K562 (cell line): ENCODE results near the gene CD164L2. TPM values are rescaled to one million over a fixed set of nuclear protein-coding genes. Genes with fewer than 3 reads are reported as not detected.
A peak's percentile ranks its signal among the peaks of the same experiment; 100 is the strongest.

Experiments
- HDAC8 ChIP-seq: fragments of 450-650 bp; IDR thresholded peaks from 2 replicates; pipeline ENCODE4 v1.6.1; 2016; ENCODE audit warnings: mild to moderate bottlenecking, missing genetic modification characterization, moderate library complexity, missing compliant biosample characterization
- ILK ChIP-seq: fragments of 450-650 bp; IDR thresholded peaks from 2 replicates; pipeline ENCODE4 v1.6.1; 2016; ENCODE audit warnings: missing genetic modification characterization, low read depth, mild to moderate bottlenecking, missing compliant biosample characterization, moderate library complexity, borderline replicate concordance
- IRF1 ChIP-seq: sonication (generic); formaldehyde crosslinking; IDR thresholded peaks from 2 replicates; pipeline ENCODE4 v1.8.0; 2022; ENCODE audit warnings: missing genetic modification reagents, mild to moderate bottlenecking, borderline replicate concordance
- L3MBTL2 ChIP-seq: fragments of 450-650 bp; IDR thresholded peaks from 2 replicates; pipeline ENCODE4 v1.6.1; 2016; ENCODE audit warnings: mild to moderate bottlenecking, moderate library complexity
- MLX ChIP-seq, 2 experiments: fragments of 450-650 bp in 1 of 2; sonication (generic) in 1 of 2; formaldehyde crosslinking; conservative IDR thresholded peaks; 2 replicates each; pipeline versions ENCODE4 v1.4.0 to v1.8.1; 2020 to 2022; ENCODE audit warnings: mild to moderate bottlenecking in 1 of 2, missing genetic modification reagents in 1 of 2
- NUFIP1 ChIP-seq: fragments of 450-650 bp; IDR thresholded peaks from 2 replicates; pipeline ENCODE4 v1.6.1; 2018; ENCODE audit not compliant: partially characterized antibody
- PKNOX1 ChIP-seq: fragments of 450-650 bp; IDR thresholded peaks from 2 replicates; pipeline ENCODE4 v1.6.1; 2016
- RNF219 ChIP-seq: fragments of 250-450 bp; sonication (Bioruptor Pico); IDR thresholded peaks from 2 replicates; pipeline ENCODE4 v1.5.0; 2022; ENCODE audit warnings: mild to moderate bottlenecking
- SPI1 ChIP-seq: IDR thresholded peaks from 2 replicates; pipeline ENCODE4 v1.6.1; 2011; ENCODE audit warnings: low read depth, low read length, control low read depth, borderline replicate concordance
- TAF7 ChIP-seq: fragments of 450-650 bp; IDR thresholded peaks from 2 replicates; pipeline ENCODE4 v1.6.1; 2016; ENCODE audit warnings: missing genetic modification characterization, missing compliant biosample characterization
- TEAD4 ChIP-seq, 2 experiments: sonication (generic) in 1 of 2; formaldehyde crosslinking in 1 of 2; IDR thresholded peaks; 2 replicates each; pipeline versions ENCODE4 v1.6.1 to v1.8.0; 2012 to 2022; ENCODE audit warnings: borderline replicate concordance in 1 of 2, inconsistent platforms in 1 of 2, low read length in 1 of 2, mild to moderate bottlenecking in 1 of 2, missing genetic modification reagents in 1 of 2
- XRCC4 ChIP-seq: IDR thresholded peaks from one replicate; pipeline ENCODE4 v1.6.1; 2011; ENCODE audit not compliant: insufficient read depth, insufficient read length; ENCODE audit errors: extremely low read depth
- ZNF239 ChIP-seq: fragments of 250-450 bp; sonication (Bioruptor Pico); IDR thresholded peaks from 2 replicates; pipeline ENCODE4 v1.4.0; 2020; ENCODE audit warnings: mild to moderate bottlenecking
- ZNF445 ChIP-seq: fragments of 250-450 bp; sonication (Bioruptor Pico); IDR thresholded peaks from 2 replicates; pipeline ENCODE4 v1.4.0; 2020; ENCODE audit warnings: low read depth, mild to moderate bottlenecking, moderate library complexity
- ZNF766 ChIP-seq: fragments of 200-800 bp; sonication (Bioruptor generic); conservative IDR thresholded peaks from 2 replicates; pipeline ENCODE4 v1.6.1; 2016; ENCODE audit warnings: missing genetic modification characterization, missing compliant biosample characterization
- polyA plus RNA-seq, 8 experiments: library from polyadenylated mRNA; depleted of rRNA in 4 of 8; stranded (reverse) in 5 of 8; unstranded in 3 of 8; fragments of >200 nt; fragmentation: Nextera tagmentation in 2 of 8; fragmentation: Illumina TruSeq in 1 of 8; extraction: Ambion mirVana in 2 of 8; extraction: Trizol in 1 of 8; gene quantifications; 2 replicates each; pipeline versions ENCODE4 v1.2.1 to v1.2.3, GENCODE V29; 2011 to 2014; ENCODE audit warnings: inconsistent platforms in 1 of 8, missing spikeins in 1 of 8
- total RNA-seq, 7 experiments: library from RNA; depleted of rRNA in 6 of 7; stranded (reverse); fragments of >200 nt in 6 of 7; fragmentation: Illumina TruSeq in 2 of 7; extraction: Trizol in 2 of 7; gene quantifications; 2 replicates each; pipeline versions ENCODE4 v1.2.1 to v1.2.3, GENCODE V29; 2011 to 2021; ENCODE audit warnings: low replicate concordance in 1 of 7
- TF ChIP-seq, protein P1 (sequence below): sonication (generic); formaldehyde crosslinking; IDR thresholded peaks from 2 replicates; pipeline ENCODE4 v1.8.0; 2022; ENCODE audit warnings: mild to moderate bottlenecking, missing genetic modification reagents, borderline replicate concordance
- TF ChIP-seq, protein P2 (sequence below): fragments of 450-650 bp; IDR thresholded peaks from 2 replicates; pipeline ENCODE4 v1.7.1; 2018; ENCODE audit warnings: mild to moderate bottlenecking, low read depth; ENCODE audit not compliant: partially characterized antibody

Gene CD164L2
- total and polyA plus RNA-seq, 9 of the 15 experiments (the other 6 are each of a cell fraction or from before 2014, with no cell fraction given), result 0.08 to 0.92 (median 0.38) TPM; not detected in 1

- no peak for TF ChIP-seq MLX (CRISPR knock-in tag; conservative IDR thresholded peaks at IDR 0.05)
- no peak for TF ChIP-seq HDAC8 (tag)
- TF ChIP-seq NUFIP1, result no peak
- no peak for TF ChIP-seq SPI1
- peak; percentile 46 for TF ChIP-seq PKNOX1
- no peak; the same call in 1 of the 2 replicates for TF ChIP-seq TEAD4 (IDR thresholded peaks at IDR 0.05; ENCODE audit: low read length)
- TF ChIP-seq TEAD4 (CRISPR knock-in tag; IDR thresholded peaks at IDR 0.05; ENCODE audit: borderline replicate concordance), result no peak
- peak; percentile 94 for TF ChIP-seq L3MBTL2
- TF ChIP-seq XRCC4, result no peak
- no peak for TF ChIP-seq ZNF766 (CRISPR knock-in tag)
- no peak for TF ChIP-seq ZNF239 (CRISPR knock-in tag)
- no peak for TF ChIP-seq ILK (tag)
- TF ChIP-seq, protein P1, sequence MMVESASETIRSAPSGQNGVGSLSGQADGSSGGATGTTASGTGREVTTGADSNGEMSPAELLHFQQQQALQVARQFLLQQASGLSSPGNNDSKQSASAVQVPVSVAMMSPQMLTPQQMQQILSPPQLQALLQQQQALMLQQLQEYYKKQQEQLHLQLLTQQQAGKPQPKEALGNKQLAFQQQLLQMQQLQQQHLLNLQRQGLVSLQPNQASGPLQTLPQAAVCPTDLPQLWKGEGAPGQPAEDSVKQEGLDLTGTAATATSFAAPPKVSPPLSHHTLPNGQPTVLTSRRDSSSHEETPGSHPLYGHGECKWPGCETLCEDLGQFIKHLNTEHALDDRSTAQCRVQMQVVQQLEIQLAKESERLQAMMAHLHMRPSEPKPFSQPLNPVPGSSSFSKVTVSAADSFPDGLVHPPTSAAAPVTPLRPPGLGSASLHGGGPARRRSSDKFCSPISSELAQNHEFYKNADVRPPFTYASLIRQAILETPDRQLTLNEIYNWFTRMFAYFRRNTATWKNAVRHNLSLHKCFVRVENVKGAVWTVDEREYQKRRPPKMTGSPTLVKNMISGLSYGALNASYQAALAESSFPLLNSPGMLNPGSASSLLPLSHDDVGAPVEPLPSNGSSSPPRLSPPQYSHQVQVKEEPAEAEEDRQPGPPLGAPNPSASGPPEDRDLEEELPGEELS (CRISPR knock-in tag), result no peak
- TF ChIP-seq ZNF445, result no peak
- TF ChIP-seq RNF219, result no peak
- TF ChIP-seq, protein P2, sequence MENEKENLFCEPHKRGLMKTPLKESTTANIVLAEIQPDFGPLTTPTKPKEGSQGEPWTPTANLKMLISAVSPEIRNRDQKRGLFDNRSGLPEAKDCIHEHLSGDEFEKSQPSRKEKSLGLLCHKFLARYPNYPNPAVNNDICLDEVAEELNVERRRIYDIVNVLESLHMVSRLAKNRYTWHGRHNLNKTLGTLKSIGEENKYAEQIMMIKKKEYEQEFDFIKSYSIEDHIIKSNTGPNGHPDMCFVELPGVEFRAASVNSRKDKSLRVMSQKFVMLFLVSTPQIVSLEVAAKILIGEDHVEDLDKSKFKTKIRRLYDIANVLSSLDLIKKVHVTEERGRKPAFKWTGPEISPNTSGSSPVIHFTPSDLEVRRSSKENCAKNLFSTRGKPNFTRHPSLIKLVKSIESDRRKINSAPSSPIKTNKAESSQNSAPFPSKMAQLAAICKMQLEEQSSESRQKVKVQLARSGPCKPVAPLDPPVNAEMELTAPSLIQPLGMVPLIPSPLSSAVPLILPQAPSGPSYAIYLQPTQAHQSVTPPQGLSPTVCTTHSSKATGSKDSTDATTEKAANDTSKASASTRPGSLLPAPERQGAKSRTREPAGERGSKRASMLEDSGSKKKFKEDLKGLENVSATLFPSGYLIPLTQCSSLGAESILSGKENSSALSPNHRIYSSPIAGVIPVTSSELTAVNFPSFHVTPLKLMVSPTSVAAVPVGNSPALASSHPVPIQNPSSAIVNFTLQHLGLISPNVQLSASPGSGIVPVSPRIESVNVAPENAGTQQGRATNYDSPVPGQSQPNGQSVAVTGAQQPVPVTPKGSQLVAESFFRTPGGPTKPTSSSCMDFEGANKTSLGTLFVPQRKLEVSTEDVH, result no peak
- no peak for TF ChIP-seq IRF1 (CRISPR knock-in tag)
- no peak for TF ChIP-seq TAF7
These were observed 9.1 kb upstream of the CD164L2 start, which contains the start of gene GPR3 (continued) for GRCh38 chr1:27392096-27392777.
